ENCODE data around the gene ZNF770. TPM values are rescaled to one million over a fixed set of nuclear protein-coding genes. Genes with fewer than 3 reads are reported as not detected.

The ZNF770 gene
- polyA plus RNA-seq, 1 donor (not counting 4 experiments of a cell fraction or from before 2014, with no cell fraction given): 35.9 TPM

- peaks cover 6% of the 10 kb centered on the region for H3K79me2 ChIP-seq (ENCODE audit: control insufficient read depth, insufficient read depth, low read length)
- H3K27me3 ChIP-seq (ENCODE audit: control insufficient read depth, extremely low read depth, insufficient read depth, low read length): no peaks in the 10 kb centered on the region
- dilution Hi-C loops (cut with MboI; ENCODE audit: extremely low pct_ligation_motif_present, low sequenced_read_pairs): no loop called here
- H3K4me3 ChIP-seq (ENCODE audit: control insufficient read depth in 2 of 3, extremely low read depth in 1 of 3, insufficient read depth in 2 of 3, low read depth in 1 of 3, low read length in 3 of 3): no peak overlapping the region
- H3K36me3 ChIP-seq (ENCODE audit: control insufficient read depth in 2 of 2, extremely low read depth in 1 of 2, insufficient read depth in 2 of 2, low read length in 2 of 2): peaks cover 0 to 3% of the 10 kb centered on the region in 2 experiments
- no peaks in the 10 kb centered on the region for H3K9me1 ChIP-seq (ENCODE audit: control insufficient read depth, extremely low read depth, insufficient read depth, low read length)
- H3K9me3 ChIP-seq (ENCODE audit: control insufficient read depth, low read depth, low read length): no peaks in the 10 kb centered on the region
- H3K4me1 ChIP-seq (ENCODE audit: control insufficient read depth, extremely low read depth, insufficient read depth, low read length): no peaks in the 10 kb centered on the region
- H2AFZ ChIP-seq (ENCODE audit: control insufficient read depth, low read length): no peak overlapping the region
- H4K20me1 ChIP-seq (ENCODE audit: control insufficient read depth, extremely low read depth, insufficient read depth, low read length): no peaks in the 10 kb centered on the region
- H3K4me2 ChIP-seq (ENCODE audit: control insufficient read depth, extremely low read depth, insufficient read depth, low read depth, low read length): no peak overlapping the region
- no peak overlapping the region for H3K9ac ChIP-seq (ENCODE audit: control insufficient read depth, extremely low read depth, insufficient read depth, low read length)
- FAIRE-seq: no peak
- TF ChIP-seq EZH2 (IDR thresholded peaks at IDR 0.05; ENCODE audit: low read length) (no peak), CTCF (optimal IDR thresholded peaks at IDR 0.05 in 1 of 3, IDR thresholded peaks at IDR 0.05 in 1 of 3, conservative IDR thresholded peaks at IDR 0.05 in 1 of 3; ENCODE audit: extremely low read depth in 1 of 3, insufficient read depth in 2 of 3, low read length in 3 of 3) (no peak)
- DNase-seq (ENCODE audit: low read depth, low spot score): no peak
- no peak overlapping the region for H3K27ac ChIP-seq (ENCODE audit: control insufficient read depth, insufficient read depth, low read length)
Measured at GRCh38 chr15:34951993-34952392, 36.1 kb downstream of the ZNF770 start.

- no peaks in the 10 kb centered on the region for H4K20me1 ChIP-seq (ENCODE audit: control insufficient read depth, extremely low read depth, insufficient read depth, low read length)
- no peaks in the 10 kb centered on the region for H3K9me3 ChIP-seq (ENCODE audit: control insufficient read depth, low read depth, low read length)
- no peak overlapping the region for H3K9ac ChIP-seq (ENCODE audit: control insufficient read depth, extremely low read depth, insufficient read depth, low read length)
- peaks cover 0 to 10% of the 10 kb centered on the region in 2 experiments for H3K36me3 ChIP-seq (ENCODE audit: control insufficient read depth in 2 of 2, extremely low read depth in 1 of 2, insufficient read depth in 2 of 2, low read length in 2 of 2)
- no peaks in the 10 kb centered on the region for H3K4me1 ChIP-seq (ENCODE audit: control insufficient read depth, extremely low read depth, insufficient read depth, low read length)
- no peaks in the 10 kb centered on the region for H3K79me2 ChIP-seq (ENCODE audit: control insufficient read depth, insufficient read depth, low read length)
- dilution Hi-C loops (cut with MboI; ENCODE audit: extremely low pct_ligation_motif_present, low sequenced_read_pairs): no loop called here
- no peak overlapping the region for H3K4me3 ChIP-seq (ENCODE audit: control insufficient read depth in 2 of 3, extremely low read depth in 1 of 3, insufficient read depth in 2 of 3, low read depth in 1 of 3, low read length in 3 of 3)
- DNase-seq (ENCODE audit: low read depth, low spot score) (no peak), FAIRE-seq (no peak)
- no peak overlapping the region for H3K4me2 ChIP-seq (ENCODE audit: control insufficient read depth, extremely low read depth, insufficient read depth, low read depth, low read length)
- H2AFZ ChIP-seq (ENCODE audit: control insufficient read depth, low read length): no peak overlapping the region
- H3K27ac ChIP-seq (ENCODE audit: control insufficient read depth, insufficient read depth, low read length): no peak overlapping the region
- H3K27me3 ChIP-seq (ENCODE audit: control insufficient read depth, extremely low read depth, insufficient read depth, low read length): no peaks in the 10 kb centered on the region
- no peak for TF ChIP-seq CTCF (optimal IDR thresholded peaks at IDR 0.05 in 1 of 3, IDR thresholded peaks at IDR 0.05 in 1 of 3, conservative IDR thresholded peaks at IDR 0.05 in 1 of 3; ENCODE audit: extremely low read depth in 1 of 3, insufficient read depth in 2 of 3, low read length in 3 of 3)
- peaks cover 2% of the 10 kb centered on the region for H3K9me1 ChIP-seq (ENCODE audit: control insufficient read depth, extremely low read depth, insufficient read depth, low read length)
Measured at GRCh38 chr15:34944936-34945335, 43.2 kb downstream of the ZNF770 start.

Measured in keratinocyte (primary cell).